Gastroesophageal sphincter (tissue), 4 donors: ENCODE measurements around the gene UGCG. TPM values are rescaled to one million over a fixed set of nuclear protein-coding genes. Genes with fewer than 3 reads are reported as not detected.
"Not testable (repeated sequence)": the region's sequence is repeated elsewhere in the genome, so short reads cannot be mapped to it uniquely, and the experiment has no call there.

Experiments used
- ATAC-seq: fragments of 150-250 bp; one replicate; pipeline ENCODE4 v1.9.1; 2016; ENCODE audit warnings: mild to moderate bottlenecking, moderate library complexity
- H3K27ac ChIP-seq, 4 donors: fragments of 200-600 bp; sonication (generic) in 3 of 4; 1 replicate in 3 of 4; 2 replicates in 1 of 4; pipeline ENCODE4 v1.5.1; 2016 to 2019
- H3K27me3 ChIP-seq: fragments of 200-600 bp; sonication (generic); one replicate; pipeline ENCODE4 v1.5.1; 2019
- H3K36me3 ChIP-seq, 2 donors: fragments of 200-600 bp; sonication (generic); one replicate each; pipeline ENCODE4 v1.5.1; 2019; ENCODE audit warnings: control low read depth in 1 of 2
- H3K4me1 ChIP-seq, 3 donors: fragments of 200-600 bp; sonication (generic); 1 replicate in 2 of 3; 2 replicates in 1 of 3; pipeline ENCODE4 v1.5.1; 2016 to 2019; ENCODE audit warnings: control low read depth in 2 of 3
- H3K4me3 ChIP-seq, 2 donors: fragments of 200-600 bp; sonication (generic); one replicate each; pipeline ENCODE4 v1.5.1; 2019; ENCODE audit warnings: mild to moderate bottlenecking in 1 of 2, moderate library complexity in 1 of 2
- H3K9me3 ChIP-seq, 3 donors: fragments of 200-600 bp; sonication (generic); one replicate each; pipeline ENCODE4 v1.5.1; 2017 to 2019; ENCODE audit warnings: control low read depth in 2 of 3
- EP300 ChIP-seq: sonication (generic); formaldehyde crosslinking; IDR thresholded peaks from one replicate; pipeline ENCODE4 v1.6.1; 2017; ENCODE audit warnings: antibody characterized with exemption, mild to moderate bottlenecking
- POLR2A ChIP-seq, 2 donors: fragments of 450-650 bp; IDR thresholded peaks; one replicate each; pipeline ENCODE4 v1.6.1; 2017; ENCODE audit warnings: antibody characterized with exemption in 2 of 2, mild to moderate bottlenecking in 2 of 2, moderate library complexity in 1 of 2
- POLR2AphosphoS5 ChIP-seq: sonication (generic); formaldehyde crosslinking; IDR thresholded peaks from one replicate; pipeline ENCODE4 v1.6.1; 2017; ENCODE audit warnings: antibody characterized with exemption
- WGBS, 2 donors: methylation state at CpG; one replicate each; pipeline ENCODE4 v1.1.5; 2018; ENCODE audit warnings: low coverage in 1 of 2; 5-methylcytosine and 5-hydroxymethylcytosine counted together
- total RNA-seq, 4 donors: library from RNA; depleted of rRNA; stranded (reverse); fragments of >200 nt; gene quantifications; one replicate each; pipeline ENCODE4 v1.1.0, GENCODE V29; 2016
- TF ChIP-seq, protein P1 (sequence below), 4 experiments: fragments of 200-600 bp in 2 of 4; fragments of 450-650 bp in 2 of 4; sonication (generic) in 1 of 4; IDR thresholded peaks; one replicate each; pipeline ENCODE4 v1.5.1; 2017 to 2019; ENCODE audit warnings: antibody characterized with exemption in 4 of 4, mild to moderate bottlenecking in 2 of 4, moderate library complexity in 2 of 4

The UGCG gene
- total RNA-seq, 4 donors from 2014 or later = 30.0 to 52.6 (median 43.2) TPM

DNA sequence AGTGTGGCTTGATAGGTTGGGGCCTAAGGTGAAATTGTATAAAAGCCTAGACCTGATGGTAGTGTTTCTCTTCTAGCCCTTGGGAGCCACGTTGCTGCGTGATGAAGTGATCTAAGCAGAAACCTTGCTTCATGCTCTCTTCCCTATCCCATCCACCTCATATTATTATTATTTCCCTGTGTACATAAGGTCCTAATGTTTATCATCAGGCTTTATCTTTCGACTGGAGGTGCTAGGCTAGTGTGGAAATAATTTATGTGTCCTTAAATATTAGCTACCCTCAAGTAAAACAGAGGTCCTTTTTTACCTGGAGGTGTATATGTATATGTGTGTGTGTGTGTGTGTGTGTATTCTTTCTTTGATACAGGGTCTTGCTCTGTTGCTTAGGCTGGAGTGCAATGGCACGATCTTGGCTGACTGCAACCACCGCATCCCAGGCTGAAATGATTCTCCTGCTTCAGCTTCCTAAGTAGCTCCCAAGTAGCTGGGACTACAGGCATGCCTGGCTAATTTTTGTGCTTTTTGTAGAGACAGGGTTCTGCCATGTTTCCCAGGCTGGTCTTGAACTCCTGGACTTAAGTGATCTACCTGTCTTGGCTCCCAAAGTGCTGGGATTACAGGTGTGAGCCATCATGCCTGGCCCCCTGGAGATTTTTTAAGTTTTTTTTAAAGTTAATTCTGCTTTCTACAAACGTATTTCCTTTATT lies 3.7 kb downstream of the UGCG start:
- TF ChIP-seq POLR2AphosphoS5 = no peak
- TF ChIP-seq EP300 = no peak
- TF ChIP-seq, protein P1, sequence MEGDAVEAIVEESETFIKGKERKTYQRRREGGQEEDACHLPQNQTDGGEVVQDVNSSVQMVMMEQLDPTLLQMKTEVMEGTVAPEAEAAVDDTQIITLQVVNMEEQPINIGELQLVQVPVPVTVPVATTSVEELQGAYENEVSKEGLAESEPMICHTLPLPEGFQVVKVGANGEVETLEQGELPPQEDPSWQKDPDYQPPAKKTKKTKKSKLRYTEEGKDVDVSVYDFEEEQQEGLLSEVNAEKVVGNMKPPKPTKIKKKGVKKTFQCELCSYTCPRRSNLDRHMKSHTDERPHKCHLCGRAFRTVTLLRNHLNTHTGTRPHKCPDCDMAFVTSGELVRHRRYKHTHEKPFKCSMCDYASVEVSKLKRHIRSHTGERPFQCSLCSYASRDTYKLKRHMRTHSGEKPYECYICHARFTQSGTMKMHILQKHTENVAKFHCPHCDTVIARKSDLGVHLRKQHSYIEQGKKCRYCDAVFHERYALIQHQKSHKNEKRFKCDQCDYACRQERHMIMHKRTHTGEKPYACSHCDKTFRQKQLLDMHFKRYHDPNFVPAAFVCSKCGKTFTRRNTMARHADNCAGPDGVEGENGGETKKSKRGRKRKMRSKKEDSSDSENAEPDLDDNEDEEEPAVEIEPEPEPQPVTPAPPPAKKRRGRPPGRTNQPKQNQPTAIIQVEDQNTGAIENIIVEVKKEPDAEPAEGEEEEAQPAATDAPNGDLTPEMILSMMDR (IDR thresholded peaks at IDR 0.05) = no peak
- no peak for TF ChIP-seq POLR2A (IDR thresholded peaks at IDR 0.05)
- Histone ChIP-seq H3K4me3 (no peak overlapping the region), H3K27me3 (no peaks in the 10 kb centered on the region), H3K9me3 (no peaks in the 10 kb centered on the region), H3K27ac (peak overlapping the region in 3 of 4 donors; percentile 41 to 96 (median 95)), H3K4me1 (peaks cover 11 to 79% (median 40%) of the 10 kb centered on the region in 3 donors), H3K36me3 (no peaks in the 10 kb centered on the region)
- ATAC-seq = no peak
- whole genome bisulfite sequencing, 2 donors = 38 to 55% methylated on average over 6 of the region's 6 CpGs

DNA sequence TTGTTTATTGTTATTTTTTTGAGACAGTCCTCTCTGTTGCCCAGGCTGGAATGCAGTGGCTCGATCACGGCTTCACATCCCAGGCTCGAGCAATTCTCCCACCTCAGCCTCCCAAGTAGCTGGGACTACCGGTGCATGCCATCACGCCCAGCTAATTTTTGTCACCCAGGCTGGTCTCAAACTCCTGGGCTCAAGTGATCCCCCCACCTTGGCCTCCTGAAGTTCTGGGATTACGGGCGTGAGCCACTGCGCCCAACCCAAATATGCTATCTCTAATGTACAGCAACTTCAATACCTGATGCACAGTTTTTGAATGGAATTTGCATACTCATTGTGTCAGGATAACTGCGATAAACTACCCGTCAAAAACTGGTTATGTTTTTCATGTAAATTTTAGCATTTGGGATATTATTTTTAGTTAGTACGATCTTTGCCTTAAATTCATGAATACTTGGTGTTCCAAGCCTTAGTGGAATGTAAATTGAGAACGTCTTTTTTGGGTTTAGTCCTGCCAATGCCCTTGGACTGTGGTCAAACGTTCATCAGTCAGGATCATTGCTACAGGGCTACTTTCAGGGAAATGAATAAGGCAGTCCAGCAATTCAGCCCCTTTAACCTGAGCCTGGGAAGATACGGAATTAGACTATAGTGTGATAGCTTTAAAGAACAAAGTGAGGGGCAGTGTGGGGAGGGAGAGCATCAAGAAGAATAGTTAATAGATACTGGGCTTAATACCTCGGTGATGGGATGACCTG lies 4.4 kb downstream of the UGCG start:
- Histone ChIP-seq H3K27me3 (no peaks in the 10 kb centered on the region), H3K4me1 (peaks cover 11 to 79% (median 36%) of the 10 kb centered on the region in 3 donors), H3K4me3 (no peak overlapping the region), H3K9me3 (no peaks in the 10 kb centered on the region), H3K27ac (peak overlapping the region in 3 of 4 donors; percentile 47 to 96 (median 95)), H3K36me3 (no peaks in the 10 kb centered on the region)
- TF ChIP-seq, protein P1 (IDR thresholded peaks at IDR 0.05) = no peak
- TF ChIP-seq POLR2A (IDR thresholded peaks at IDR 0.05) = no peak
- TF ChIP-seq EP300 = no peak
- no peak for TF ChIP-seq POLR2AphosphoS5
- ATAC-seq = no peak
- 64 to 66% methylated on average over 12 to 14 of the region's 15 CpGs for WGBS, 2 donors

DNA sequence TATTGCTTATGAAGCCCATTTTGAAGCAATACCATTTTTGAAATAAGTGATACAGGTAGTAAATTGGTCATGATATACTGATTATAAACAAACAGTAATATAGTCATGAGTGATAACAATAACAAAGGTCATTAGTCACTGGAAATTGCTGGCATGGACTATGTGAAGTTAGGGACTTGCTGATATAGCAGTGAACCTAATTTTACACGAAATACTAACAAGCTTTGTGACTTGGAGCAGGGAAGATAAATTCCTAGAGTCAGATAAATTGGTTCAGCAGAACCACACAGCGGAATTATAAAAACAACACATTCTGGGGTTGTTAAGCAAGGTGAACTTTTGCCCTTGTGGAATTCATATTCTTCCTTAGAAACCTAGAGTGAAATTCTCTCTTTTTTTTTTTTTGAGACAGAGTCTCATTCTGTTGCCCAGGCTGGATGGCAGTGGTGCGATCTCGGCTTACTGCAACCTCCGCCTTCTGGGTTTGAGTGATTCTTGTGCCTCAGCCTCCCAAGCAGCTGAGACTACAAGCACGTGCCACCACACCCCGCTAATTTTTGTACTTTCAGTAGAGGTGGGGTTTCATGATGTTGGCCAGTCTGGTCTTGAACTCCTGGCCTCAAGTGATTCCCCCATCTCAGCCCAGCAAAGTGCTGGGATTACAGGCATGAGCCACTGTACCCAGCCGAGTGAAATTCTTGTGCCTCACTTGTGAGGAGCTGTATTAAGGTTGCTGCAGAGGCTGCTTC lies 6.0 kb downstream of the UGCG start:
- 44 to 61% methylated on average over 5 to 6 of the region's 8 CpGs for WGBS, 2 donors
- H3K27me3 ChIP-seq = no peaks in the 10 kb centered on the region
- H3K9me3 ChIP-seq = no peaks in the 10 kb centered on the region
- no peak for TF ChIP-seq POLR2A (IDR thresholded peaks at IDR 0.05)
- TF ChIP-seq, protein P1 (IDR thresholded peaks at IDR 0.05) = no peak
- no peak for TF ChIP-seq EP300
- TF ChIP-seq POLR2AphosphoS5 = no peak
- peaks cover 11 to 91% (median 36%) of the 10 kb centered on the region in 3 donors for H3K4me1 ChIP-seq
- H3K4me3 ChIP-seq = no peak overlapping the region
- H3K27ac ChIP-seq = peak overlapping the region in 2 of 4 donors; percentile 95 to 96
- no peaks in the 10 kb centered on the region for H3K36me3 ChIP-seq
- ATAC-seq = no peak

DNA sequence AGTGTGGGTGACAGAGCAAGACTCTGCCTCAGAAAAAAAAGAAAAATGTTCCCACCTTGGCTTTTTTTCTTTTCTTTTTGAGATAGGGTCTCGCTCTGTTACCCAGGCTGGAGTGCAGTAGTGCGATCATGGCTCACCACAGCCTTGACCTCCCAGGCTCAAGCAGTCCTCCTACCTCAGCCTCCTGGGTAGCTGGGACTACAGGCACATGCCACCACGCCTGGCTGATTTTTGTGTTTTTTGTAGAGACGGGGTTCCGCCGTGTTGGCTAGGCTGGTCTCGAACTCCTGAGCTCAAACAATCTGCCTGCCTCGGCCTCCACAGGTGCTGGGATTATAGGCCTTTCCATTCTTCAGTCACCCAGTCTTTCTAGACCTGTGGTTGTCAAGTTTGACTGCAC lies 6.9 kb downstream of the UGCG start:
- Histone ChIP-seq H3K4me1 (peaks cover 11 to 98% (median 36%) of the 10 kb centered on the region in 3 donors), H3K27ac (peak overlapping the region in 1 of 4 donors; percentile 95)
- H3K36me3 ChIP-seq, ATAC-seq, H3K9me3 ChIP-seq, H3K4me3 ChIP-seq, H3K27me3 ChIP-seq: not testable (repeated sequence)
- WGBS, 2 donors = 95% methylated on average over 2 of the region's 8 CpGs; no CpG with 5 or more reads in 1 of the 2 donors

- TF ChIP-seq, protein P1 (IDR thresholded peaks at IDR 0.05) = no peak
- TF ChIP-seq POLR2AphosphoS5 (no peak), EP300 (no peak), POLR2A (IDR thresholded peaks at IDR 0.05) (no peak)
- Histone ChIP-seq H3K27me3 (no peaks in the 10 kb centered on the region), H3K36me3 (no peaks in the 10 kb centered on the region), H3K4me3 (no peak overlapping the region), H3K4me1 (peaks cover 11 to 98% (median 36%) of the 10 kb centered on the region in 3 donors), H3K27ac (no peak overlapping the region), H3K9me3 (no peaks in the 10 kb centered on the region)
- WGBS, 2 donors = 61 to 67% methylated on average over 2 of the region's 2 CpGs
- no peak for ATAC-seq
Measured at GRCh38 chr9:111904026-111904425, 7.4 kb downstream of the UGCG start.
